GM19395 (cell line): Measurements from ENCODE around the gene NBDY.
"Not testable (repeated sequence)": the region's sequence is repeated elsewhere in the genome, so short reads cannot be mapped to it uniquely, and the experiment has no call there.

Experiments used
- ATAC-seq: cut with Tn5 transposase; IDR thresholded peaks from one replicate; pipeline ENCODE4 v1.9.1; 2021; ENCODE audit warnings: mild to moderate bottlenecking, moderate library complexity; ENCODE audit not compliant: unreplicated experiment

NBDY gene, protein sequence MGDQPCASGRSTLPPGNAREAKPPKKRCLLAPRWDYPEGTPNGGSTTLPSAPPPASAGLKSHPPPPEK

DNA sequence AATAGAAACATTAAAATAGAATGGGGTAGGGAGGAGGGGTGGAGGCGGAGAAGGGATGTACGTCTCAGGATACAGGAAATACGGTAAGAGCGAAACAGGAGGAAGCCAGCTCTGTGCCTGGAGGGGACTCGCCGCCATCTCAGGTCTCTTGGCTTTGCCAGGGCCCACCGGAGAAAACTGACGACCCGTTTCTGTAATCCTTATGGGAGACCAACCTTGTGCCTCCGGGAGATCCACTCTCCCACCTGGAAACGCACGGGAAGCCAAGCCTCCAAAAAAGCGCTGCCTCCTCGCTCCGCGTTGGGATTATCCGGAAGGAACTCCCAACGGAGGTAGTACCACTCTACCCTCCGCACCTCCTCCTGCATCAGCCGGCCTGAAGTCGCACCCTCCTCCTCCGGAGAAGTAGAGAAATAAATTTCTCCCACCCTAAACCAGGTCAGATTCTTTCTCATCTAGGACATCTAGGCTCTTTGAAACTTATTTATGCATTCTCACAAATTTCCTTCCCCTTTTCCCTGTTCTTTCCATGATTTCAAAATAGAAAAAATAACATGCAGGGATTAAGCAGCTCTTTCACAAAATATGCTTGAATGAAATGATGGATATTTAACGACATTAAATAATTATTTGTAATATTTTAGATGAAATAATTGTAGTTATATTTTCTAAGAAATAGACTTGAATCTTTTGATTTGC lies at the start of gene NBDY:
Gene NBDY, plus strand, starts transcription at position 92 of the 699 bp plus-strand sequence. Its CDS starts 111 bp downstream, at position 203.
- peak; percentile 81 for ATAC-seq

DNA sequence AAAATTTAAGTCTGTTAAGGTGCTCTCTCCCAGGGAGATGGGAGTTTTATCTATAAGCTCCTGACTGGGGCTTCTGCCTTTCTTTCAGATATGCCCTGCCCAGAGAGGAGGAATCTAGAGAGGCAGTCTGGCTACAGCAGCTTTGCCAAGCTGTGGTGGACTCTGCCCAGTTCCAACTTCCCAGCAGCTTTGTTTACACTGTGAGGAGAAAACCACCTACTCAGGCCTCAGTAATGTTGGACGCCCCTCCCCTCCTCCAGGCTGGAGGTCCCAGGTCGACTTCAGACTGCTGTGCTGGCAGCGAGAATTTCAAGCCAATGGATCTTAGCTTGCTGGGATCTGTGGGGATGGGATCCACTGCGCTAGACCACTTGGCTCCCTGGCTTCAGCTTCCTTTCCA lies 24.5 kb upstream of the NBDY start:
- not testable (repeated sequence) for ATAC-seq

DNA sequence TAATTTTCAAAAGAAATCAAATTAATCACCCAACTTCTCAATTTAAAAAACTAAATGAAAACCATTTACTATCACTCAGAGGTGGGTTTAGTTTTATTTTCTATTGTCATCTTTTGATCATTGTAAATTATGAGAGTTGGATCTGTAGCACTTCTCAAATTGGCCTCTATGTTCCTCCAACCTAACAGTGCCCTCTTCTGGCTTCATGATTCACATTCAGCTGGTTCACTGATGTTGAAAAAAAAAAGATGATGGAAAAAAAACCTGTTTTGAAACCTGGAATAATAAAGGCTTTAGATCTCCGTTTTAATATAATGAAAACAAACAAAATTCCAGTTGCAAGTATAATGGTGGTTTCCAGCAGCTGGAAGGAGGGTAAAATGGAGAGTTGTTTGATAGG lies 2.4 kb upstream of the NBDY start:
- ATAC-seq = peak; percentile 46

DNA sequence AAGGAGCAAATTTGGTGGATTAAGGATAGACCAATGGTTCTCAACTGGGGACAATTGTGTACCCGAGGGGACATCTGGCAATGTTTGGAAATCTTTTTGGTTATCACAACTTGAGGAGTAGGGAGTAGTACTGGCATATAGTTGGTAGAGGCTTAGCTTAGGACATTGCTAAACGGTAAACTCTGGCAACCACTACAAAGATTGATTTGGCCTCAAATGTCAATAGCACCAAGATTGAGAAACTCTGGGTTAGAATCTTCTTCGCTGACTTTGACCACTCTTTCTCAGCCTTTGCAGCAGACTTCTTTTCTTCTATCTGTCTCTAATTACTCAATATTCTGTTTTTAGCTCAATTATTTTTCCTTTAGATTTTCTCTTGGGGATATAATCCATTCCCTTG lies 1.5 kb upstream of the NBDY start:
- no peak for ATAC-seq

DNA sequence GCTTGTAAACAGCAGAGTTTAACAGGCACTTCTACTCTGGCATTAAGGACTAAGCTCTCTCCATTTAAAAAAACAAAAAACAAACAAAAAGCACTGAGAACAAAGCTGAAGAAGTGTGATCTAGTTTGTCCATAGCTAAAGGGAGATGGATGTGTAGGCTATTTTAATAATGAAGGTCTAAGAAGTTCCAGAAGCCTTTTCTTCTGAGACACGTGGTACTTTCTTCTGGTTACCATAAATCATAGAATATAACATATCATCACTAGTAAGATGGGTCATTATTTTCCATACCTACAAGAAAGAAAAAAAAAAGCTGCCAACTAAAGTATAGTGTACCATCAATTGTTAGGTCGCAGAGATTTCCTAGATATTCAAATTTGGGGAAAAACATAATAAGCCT lies 722 bp upstream of the NBDY start:
- ATAC-seq = peak; percentile 33

DNA sequence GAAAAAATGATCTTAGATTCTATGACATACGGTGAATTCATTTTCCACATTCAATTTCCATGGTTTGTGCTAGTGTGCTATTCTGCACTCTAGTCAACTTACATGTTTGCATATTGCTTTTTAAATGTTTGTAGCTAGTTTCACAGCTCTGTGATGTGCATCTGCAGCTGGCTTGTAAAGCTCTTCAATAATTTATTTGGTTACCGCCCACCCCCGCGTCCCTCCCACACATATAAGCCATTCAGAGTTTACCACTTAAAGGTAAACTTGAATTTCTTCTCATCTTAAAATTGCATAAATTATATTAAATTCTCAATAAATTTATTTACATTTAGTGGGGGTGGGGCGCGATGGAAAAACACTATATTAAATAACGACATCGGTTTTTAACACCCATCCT lies 291 bp upstream of the NBDY start:
- ATAC-seq = peak; percentile 51

DNA sequence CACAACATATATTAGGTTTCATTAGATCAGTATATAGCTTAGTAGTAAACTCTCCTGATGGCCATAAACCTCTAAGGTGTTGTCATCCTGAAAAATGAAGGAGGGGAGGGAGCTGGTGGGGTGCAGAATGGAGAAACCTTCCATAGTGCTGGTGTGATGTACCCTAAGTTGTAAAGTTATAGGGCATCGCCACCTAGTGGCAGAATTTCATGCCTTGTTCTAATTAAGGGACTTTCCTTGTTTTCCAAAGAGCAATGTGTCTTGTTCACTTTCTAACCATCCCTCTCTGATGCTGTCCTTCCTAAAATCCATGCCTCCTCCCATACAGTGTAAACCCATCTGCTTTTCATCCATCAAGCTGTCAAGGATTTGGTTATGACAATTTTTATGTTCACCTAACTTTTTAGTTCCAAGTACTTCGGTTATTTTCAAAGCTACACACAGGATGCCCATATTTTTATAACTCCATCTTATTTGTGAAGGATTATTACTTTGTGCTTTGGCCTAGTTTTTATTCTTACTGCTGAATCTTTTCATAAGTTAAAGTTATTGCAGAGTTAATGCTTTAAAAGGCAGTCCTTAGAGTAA lies 4.5 kb downstream of the NBDY start:
- ATAC-seq = peak; percentile 46

DNA sequence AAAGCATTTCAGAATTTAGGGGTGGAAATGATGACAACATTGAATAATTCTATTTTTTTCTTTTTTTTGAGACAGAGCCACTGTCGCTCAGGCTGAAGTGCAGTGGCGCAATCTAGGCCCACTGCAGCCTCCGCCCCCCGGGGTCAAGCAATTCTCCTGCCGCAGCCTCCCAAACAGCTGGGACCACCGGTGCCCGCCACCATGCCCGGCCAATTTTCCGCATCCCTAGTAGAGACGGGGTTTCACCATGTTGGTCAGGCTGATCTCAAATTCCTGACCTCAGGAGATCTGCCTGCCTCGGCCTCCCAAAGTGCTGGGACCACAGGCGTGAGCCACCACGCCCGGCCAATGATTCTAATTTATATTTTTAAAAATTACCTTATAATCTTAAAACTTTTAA lies 7.2 kb downstream of the NBDY start:
- ATAC-seq = no peak

DNA sequence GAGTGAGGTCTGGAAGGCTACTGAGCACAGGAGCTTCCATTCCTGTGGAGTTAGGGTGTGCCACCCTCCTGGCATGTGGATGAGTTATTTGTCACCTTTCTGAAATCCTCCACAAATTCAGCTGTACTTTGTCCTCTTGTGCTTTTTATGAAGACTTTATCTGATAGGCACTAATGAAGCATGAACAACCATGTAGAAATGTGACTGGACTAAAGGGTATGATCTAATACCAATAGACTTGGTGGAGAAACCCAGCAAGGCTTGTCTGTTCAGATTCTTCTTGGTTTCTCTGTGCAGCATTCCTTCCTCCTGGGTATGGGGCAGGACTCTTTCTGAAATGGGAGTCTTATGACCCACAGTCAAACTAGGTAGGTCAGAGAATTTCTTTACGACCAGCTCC lies 9.6 kb downstream of the NBDY start:
- no peak for ATAC-seq

DNA sequence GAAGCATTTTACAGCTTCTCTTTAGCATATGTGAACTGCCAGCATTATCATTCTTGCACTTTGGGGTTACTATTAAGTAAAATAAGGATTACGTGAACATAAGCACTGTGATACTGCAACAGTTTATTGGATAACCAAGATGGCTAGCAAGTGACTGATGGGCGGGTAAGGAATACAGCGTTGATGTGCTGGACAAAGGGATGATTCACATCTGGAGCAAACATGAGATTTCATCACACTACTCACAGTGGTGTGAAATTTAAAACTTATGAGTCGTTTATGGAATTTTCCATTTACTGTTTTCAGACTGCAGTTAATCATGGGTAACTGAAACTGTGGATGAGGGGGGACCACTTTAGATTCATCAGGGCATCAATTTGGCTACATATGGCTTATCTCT lies 16.0 kb downstream of the NBDY start:
- no peak for ATAC-seq

DNA sequence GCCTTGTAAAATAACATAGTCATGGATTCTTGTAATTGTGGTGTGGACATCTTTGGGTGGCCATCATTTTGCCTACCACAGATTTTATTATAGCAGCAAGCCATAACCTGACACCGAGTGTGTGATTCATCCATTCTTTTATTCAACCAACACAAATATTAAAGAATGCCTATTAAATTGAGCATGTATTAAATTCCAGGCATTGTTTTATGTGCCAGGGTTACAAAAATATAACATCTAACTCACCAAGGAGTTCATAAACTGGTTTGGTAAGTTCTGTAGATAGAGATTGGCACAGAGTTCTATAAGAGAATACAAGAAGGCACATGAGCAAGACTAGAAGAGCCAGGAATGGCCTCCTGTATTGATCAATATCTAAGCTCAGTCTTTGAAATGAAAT lies 18.0 kb downstream of the NBDY start:
- ATAC-seq = no peak

DNA sequence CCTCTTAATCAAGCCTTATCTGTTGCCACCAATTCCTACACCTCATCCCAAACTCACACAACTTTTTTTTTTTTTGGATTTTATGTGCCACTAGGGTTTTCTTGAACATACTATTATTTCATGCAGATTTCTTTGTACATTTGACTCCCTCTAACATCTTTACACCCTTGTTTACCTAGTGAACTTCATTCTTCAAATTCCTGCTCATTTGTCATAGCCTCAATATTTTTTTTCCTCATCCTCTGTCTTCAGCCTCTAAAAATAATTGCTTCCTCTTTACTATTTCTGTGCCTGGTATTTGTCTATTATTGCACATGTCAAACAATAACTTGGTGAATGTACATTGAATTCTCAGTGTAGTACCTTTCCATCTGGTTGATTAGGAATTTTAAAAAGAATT lies 22.0 kb downstream of the NBDY start:
- no peak for ATAC-seq

DNA sequence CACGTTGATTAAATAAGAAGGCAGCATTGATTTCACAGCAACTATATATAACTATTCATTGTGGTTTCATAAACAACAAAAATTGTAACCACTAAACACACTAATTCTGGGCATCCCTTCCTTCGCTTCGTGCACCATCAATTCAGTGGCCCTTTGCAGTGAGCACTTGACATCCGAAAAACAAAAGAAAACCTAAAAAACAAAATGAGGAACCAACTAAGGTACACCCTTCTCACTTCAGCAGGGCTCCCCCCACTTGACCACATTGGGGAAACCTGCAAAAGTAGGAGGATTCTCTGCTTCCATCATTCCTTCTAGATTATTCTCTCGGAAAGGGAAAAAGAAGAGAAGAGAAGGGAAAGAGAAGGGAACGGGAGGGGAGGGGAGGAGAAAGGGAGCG lies 28.3 kb downstream of the NBDY start:
- ATAC-seq = peak; percentile 70

DNA sequence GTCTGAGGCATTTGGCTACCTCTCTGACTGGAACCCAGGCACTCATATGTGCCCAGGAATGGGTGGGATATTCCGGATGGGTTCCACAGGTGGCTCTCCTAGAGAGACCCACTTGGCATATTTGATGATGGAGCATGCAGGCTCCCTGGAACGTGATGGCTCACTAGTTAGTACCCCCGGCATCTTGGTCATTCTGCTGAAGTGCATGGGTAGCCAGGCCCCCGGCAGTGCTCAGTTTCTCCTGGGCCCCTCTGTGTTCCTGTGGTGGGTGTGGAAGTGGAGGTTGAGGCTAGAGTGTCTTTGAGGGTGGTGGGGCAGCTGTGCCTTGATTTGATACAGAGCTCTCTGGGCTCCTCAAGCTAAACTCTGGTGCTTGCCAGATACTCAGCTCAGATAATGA lies 29.4 kb downstream of the NBDY start:
- no peak for ATAC-seq

DNA sequence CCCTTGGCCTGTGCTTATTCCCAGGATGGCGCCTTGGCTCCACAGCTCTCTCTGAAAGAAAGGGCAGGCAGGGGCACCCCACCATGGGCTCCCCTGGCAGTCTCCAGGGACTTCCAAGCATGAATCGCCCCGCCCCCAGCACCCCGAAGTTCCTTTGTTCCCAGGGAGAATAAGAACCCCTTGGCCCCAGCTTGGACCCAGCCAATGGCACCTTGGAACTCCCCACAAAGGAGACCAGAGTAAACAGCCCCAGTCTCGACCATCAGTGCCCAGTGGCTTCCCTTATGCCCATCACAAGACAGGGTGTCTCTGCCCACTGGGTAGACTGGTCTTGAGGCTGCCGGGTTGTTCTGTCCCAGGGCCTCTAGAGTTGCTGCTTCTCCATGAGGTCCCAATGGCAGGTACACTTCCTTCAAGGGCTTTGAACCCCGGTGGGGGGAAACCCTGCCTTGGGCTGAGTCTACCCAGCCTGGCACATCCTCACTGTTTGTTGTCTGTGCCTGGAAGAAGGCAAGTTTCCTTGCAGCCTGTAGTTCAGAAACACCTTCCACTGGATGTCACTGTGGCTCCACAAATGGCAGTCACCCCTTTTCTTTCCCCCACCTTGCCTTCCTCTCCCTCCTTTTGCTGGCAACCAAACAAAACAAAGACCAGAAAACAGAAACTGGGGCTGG lies 30.8 kb downstream of the NBDY start:
- no peak for ATAC-seq

DNA sequence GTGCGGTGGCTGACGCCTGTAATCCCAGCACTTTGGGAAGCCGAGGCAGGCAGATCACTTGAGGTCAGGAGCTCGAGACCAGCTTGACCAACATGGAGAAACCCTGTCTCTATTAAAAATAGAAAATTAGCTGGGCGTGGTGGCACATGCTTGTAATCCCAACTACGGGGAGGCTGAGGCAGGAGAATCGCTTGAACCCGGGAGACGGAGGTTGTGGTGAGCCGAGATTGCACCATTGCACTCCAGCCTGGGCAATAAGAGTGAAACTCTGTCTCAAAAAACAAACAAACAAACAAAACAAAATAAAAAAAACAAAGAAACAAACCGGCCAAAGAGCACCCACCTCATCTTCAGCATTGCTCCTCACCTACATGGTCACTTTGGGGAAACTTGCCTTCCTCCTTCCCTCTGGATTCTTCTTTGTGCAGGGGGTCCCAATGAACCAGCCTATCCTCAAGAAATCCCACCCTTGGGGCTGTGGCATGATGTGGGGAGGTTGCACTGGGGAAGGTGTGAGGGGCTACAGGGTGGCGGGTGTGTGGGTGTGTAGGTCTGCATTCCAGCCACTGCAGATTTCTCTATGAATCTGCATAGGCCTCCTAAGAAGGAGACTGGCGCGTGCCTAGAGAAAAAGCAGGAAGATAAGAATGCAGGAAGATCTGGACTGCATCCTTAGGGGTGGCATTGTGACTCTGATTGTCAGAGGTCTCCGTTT lies 31.5 kb downstream of the NBDY start:
- ATAC-seq = not testable (repeated sequence)

DNA sequence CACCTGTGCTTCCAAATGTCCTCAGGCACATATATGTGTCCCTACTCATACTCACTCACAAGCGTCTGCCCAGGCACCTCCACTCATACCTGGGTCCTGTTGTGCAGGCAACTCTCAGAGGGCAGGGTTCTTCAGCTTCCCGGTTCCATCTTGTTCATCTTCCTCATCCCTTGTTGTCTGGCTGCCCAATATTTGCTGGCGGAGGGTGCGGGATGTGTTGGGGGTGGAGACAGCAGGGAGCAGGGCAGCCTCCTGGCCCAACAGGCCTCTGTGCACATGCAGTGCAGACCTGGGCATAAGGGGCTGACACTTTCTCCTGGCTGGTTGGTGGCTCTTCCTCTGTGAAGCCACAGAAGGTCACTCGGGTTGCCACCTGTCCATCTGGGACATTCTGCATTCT lies 32.1 kb downstream of the NBDY start:
- ATAC-seq = no peak

DNA sequence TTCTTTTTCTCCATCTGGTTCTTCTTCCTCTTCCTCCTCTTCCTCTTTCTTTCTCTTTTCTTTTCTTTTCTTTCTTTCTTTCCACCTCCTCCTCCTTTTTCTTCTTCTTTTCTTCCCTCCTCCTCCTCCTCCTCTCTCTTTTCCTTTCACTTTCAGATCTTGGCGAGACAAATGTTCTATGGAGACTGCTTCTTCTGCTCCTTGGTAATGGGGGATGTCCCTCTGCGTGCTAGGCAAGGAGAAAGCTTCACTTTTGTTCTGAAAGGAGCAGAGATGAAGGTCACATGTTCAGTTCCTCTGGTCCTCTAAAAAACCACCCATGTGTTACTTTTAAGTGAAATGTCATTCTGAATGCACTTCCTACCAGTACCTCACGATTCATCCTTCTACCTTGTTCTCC lies 33.2 kb downstream of the NBDY start:
- peak; percentile 28 for ATAC-seq

DNA sequence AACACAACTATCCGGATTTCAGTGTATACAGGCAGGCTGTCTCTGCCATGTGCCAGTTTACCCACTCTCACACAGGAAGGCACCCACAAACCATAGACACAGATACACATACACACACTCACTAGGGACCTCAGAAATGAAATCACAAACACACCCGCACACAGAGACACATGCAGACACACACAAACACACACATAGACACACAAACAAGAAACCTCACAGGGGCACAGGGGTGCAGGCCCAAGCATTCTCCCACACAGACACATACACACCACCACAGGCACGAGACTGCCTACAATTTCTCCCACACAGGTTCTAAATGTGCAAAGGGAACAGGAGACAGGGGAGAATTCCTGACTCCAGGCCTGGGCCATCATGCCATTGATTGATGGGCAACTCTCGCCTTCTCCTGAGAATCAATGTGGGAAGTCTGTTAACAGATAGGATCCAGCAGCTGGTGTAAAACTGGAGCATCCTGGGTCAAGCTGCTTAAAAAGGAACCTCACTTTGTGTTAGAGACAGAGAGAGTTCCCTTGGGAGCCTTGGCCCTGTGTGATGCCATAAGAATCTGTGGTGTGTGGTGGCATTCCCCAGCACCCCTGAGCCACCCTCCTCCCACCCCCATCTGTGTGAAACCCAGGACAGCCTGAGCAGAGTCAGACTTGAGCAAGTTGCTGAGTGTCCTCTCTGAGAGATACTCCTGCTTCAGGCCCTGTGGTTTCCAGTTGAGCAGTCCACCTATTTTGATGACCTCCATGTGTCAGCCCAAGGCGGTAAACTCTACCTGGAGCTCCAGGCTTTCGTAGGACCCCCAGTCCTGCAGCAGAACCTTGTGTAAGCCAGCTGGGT lies 33.9 kb downstream of the NBDY start:
- no peak for ATAC-seq

DNA sequence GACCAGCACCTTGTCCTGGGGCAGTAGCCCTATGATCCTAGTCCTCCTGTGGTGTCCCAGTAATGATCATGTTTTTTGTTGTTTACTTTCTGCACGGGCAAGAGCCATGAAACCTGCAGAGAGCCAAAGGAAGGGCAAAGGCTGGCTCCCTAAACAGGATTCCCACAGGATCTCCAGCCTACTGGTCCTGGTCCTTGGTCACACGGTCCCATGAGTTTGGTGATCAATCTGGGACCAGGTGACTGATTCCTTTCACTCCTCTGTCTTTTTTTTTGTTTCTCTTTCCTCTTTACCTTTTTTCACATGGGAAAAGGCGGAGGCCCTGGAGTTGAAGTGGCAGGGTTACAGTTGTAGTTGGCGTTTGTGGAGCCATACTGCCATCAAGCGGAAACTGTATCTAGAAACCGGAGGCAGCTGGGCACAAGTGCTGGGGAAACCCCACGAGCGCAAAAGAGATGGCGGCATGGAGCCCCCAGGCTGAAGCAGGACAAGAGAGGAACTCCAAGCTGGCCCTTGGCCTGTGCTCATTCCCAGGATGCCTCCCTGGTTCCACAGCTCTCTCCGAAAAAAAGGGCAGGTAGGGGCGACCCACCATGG lies 34.6 kb downstream of the NBDY start:
- peak; percentile 36 for ATAC-seq
